ENCODE measurements around the gene PFKL.
A peak's percentile ranks its signal among the peaks of the same experiment; 100 is the strongest.
"Not testable (repeated sequence)": the region's sequence is repeated elsewhere in the genome, so short reads cannot be mapped to it uniquely, and the experiment has no call there.

PFKL gene

GRCh38 chr21:44294391-44295162, 5.3 kb upstream of the PFKL start:
- no peak for DNase-seq (ENCODE audit: low read depth)

- no peak for DNase-seq (ENCODE audit: low read depth)
These were observed 4.7 kb upstream of the PFKL start for GRCh38 chr21:44295163-44295573.

GRCh38 chr21:44295646-44296045, 4.2 kb upstream of the PFKL start:
- no peak for DNase-seq (ENCODE audit: low read depth)

GRCh38 chr21:44296103-44296519, 3.7 kb upstream of the PFKL start:
- no peak for DNase-seq (ENCODE audit: low read depth)

GRCh38 chr21:44296916-44297315, 2.9 kb upstream of the PFKL start:
- no peak for DNase-seq (ENCODE audit: low read depth)

- DNase-seq (ENCODE audit: low read depth): peak; percentile 49
These were observed 2.1 kb upstream of the PFKL start for GRCh38 chr21:44297525-44298290.

GRCh38 chr21:44298301-44298700, 1.6 kb upstream of the PFKL start:
- no peak for DNase-seq (ENCODE audit: low read depth)

- DNase-seq (ENCODE audit: low read depth): no peak
These were observed 782 bp upstream of the PFKL start for GRCh38 chr21:44299085-44299457.

GRCh38 chr21:44300262-44300959, 558 bp downstream of the PFKL start:
- DNase-seq (ENCODE audit: low read depth): peak; percentile 43

- DNase-seq (ENCODE audit: low read depth): no peak
These were observed 1.3 kb downstream of the PFKL start for GRCh38 chr21:44301141-44301540.

- no peak for DNase-seq (ENCODE audit: low read depth)
These were observed 2.1 kb downstream of the PFKL start for GRCh38 chr21:44301961-44302406.

GRCh38 chr21:44302573-44303401, 2.9 kb downstream of the PFKL start:
- not testable (repeated sequence) for DNase-seq (ENCODE audit: low read depth)

- no peak for DNase-seq (ENCODE audit: low read depth)
These were observed 3.7 kb downstream of the PFKL start for GRCh38 chr21:44303490-44303981.

GRCh38 chr21:44304011-44304616, 4.3 kb downstream of the PFKL start:
- no peak for DNase-seq (ENCODE audit: low read depth)

- DNase-seq (ENCODE audit: low read depth): no peak
These were observed 5.0 kb downstream of the PFKL start for GRCh38 chr21:44304877-44305293.

GRCh38 chr21:44305691-44306090, 5.8 kb downstream of the PFKL start:
- DNase-seq (ENCODE audit: low read depth): no peak

GRCh38 chr21:44306936-44307704, 7.3 kb downstream of the PFKL start:
- no peak for DNase-seq (ENCODE audit: low read depth)

- no peak for DNase-seq (ENCODE audit: low read depth)
These were observed 11.0 kb downstream of the PFKL start for GRCh38 chr21:44310628-44311507.

- DNase-seq (ENCODE audit: low read depth): no peak
These were observed 12.2 kb downstream of the PFKL start for GRCh38 chr21:44312089-44312488.

All from stimulated activated CD8-positive, alpha-beta memory T cell treated with anti-CD3 and anti-CD28 coated beads, Interleukin-12 subunit alpha, Interleukin-12 subunit beta, amount 100 ng/mL, for 4 hours (primary cell).